ENCODE data around the gene ILF2. TPM values are rescaled to one million over a fixed set of nuclear protein-coding genes. Genes with fewer than 3 reads are reported as not detected.

Gene ILF2
- polyA plus RNA-seq, 1 experiment = 182 TPM

- DNase-seq (ENCODE audit: low read depth) = no peak
- Histone ChIP-seq H3K36me3 (ENCODE audit: control insufficient read depth, insufficient read depth, low read length) (no peaks in the 10 kb centered on the region), H3K4me3 (ENCODE audit: low read depth, low read length) (no peak overlapping the region), H3K27me3 (ENCODE audit: control insufficient read depth, insufficient read depth, low read length) (peaks cover 28% of the 10 kb centered on the region)
- ChIA-PET CTCF (interaction anchor here (0.8 kb wide), 1 partner anchor 10 kb away, joined by 3 read pairs; no protein-coding TSS in a partner anchor), POLR2A (no interaction called here)
- TF ChIP-seq, protein P1, sequence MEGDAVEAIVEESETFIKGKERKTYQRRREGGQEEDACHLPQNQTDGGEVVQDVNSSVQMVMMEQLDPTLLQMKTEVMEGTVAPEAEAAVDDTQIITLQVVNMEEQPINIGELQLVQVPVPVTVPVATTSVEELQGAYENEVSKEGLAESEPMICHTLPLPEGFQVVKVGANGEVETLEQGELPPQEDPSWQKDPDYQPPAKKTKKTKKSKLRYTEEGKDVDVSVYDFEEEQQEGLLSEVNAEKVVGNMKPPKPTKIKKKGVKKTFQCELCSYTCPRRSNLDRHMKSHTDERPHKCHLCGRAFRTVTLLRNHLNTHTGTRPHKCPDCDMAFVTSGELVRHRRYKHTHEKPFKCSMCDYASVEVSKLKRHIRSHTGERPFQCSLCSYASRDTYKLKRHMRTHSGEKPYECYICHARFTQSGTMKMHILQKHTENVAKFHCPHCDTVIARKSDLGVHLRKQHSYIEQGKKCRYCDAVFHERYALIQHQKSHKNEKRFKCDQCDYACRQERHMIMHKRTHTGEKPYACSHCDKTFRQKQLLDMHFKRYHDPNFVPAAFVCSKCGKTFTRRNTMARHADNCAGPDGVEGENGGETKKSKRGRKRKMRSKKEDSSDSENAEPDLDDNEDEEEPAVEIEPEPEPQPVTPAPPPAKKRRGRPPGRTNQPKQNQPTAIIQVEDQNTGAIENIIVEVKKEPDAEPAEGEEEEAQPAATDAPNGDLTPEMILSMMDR (IDR thresholded peaks at IDR 0.05; ENCODE audit: insufficient read depth, low read depth, low read length) = no peak
Observed at GRCh38 chr1:153685544-153686340, 14.9 kb upstream of the ILF2 start.

DNA sequence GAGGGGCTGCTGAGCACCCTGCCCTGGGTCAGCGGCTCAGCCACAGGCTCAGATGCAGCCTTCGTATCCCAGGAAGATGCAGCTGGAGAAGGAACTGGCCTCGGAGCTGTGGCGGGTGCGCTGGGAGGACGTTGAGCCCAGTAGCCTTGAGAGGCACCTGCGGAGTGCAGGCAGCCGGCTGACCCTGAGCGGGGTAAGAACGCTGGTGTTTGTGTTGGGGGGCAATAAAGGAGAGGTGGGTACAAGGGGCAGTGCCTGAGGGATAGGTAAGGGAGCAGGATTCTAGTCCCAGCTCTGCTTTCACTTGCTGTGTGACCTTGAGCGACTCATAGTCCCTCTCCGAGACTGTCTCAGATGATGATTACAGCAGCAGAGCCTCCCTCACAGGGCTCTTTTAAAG is 14.1 kb upstream of the ILF2 start:
- TF ChIP-seq, protein P1 (IDR thresholded peaks at IDR 0.05; ENCODE audit: insufficient read depth, low read depth, low read length) = no peak
- Histone ChIP-seq H3K4me3 (ENCODE audit: low read depth, low read length) (no peak overlapping the region), H3K36me3 (ENCODE audit: control insufficient read depth, insufficient read depth, low read length) (no peaks in the 10 kb centered on the region), H3K27me3 (ENCODE audit: control insufficient read depth, insufficient read depth, low read length) (peaks cover 34% of the 10 kb centered on the region)
- ChIA-PET POLR2A (no interaction called here), CTCF (interaction anchor here (0.6 kb wide), 1 partner anchor 19 kb away, joined by 5 read pairs; no protein-coding TSS in a partner anchor)
- no peak for DNase-seq (ENCODE audit: low read depth)

DNA sequence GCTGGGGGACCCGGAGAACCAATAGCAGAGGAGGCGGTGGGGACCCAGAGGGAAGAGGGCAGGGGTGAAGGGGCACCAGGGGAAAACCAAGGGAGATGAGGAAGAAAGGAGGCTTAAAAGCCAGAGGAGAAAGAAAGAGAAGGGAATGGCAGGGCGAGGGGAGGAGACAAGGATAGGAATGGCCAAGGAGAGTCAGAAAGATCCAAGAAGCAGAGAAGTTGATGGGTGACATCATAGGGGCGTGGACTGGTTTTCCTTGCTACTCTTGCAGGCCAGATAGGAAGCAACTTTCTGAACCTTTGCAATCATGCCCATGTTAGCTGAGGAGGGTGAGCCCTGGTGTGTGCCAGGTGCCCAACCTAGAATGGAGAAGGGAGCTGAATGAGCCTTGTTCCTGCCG is 13.1 kb upstream of the ILF2 start:
- H3K36me3 ChIP-seq (ENCODE audit: control insufficient read depth, insufficient read depth, low read length) = no peaks in the 10 kb centered on the region
- H3K4me3 ChIP-seq (ENCODE audit: low read depth, low read length) = no peak overlapping the region
- ChIA-PET CTCF (no interaction called here), POLR2A (no interaction called here)
- DNase-seq (ENCODE audit: low read depth) = no peak
- TF ChIP-seq, protein P1 (IDR thresholded peaks at IDR 0.05; ENCODE audit: insufficient read depth, low read depth, low read length) = no peak
- peaks cover 42% of the 10 kb centered on the region for H3K27me3 ChIP-seq (ENCODE audit: control insufficient read depth, insufficient read depth, low read length)

DNA sequence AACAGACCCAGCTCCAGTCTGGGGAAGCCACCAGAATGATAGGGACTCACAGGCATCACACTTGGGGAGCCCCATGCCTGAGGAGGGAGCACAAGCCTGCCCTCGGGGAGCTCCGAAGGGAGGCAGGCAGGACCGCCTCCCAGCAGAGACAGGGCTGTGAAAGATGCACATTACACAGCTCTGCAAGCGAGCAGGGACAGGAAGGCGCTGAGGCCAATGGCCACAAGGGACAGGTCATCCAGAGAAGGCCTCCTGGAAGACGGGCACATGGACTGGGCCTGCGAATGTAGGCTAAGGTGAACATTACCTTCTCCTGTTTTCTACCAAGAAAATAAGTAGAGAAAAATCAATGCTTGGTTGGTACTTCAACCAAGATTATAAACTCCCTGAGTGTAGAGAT is 11.9 kb upstream of the ILF2 start:
- no peaks in the 10 kb centered on the region for H3K36me3 ChIP-seq (ENCODE audit: control insufficient read depth, insufficient read depth, low read length)
- H3K4me3 ChIP-seq (ENCODE audit: low read depth, low read length) = no peak overlapping the region
- no peak for DNase-seq (ENCODE audit: low read depth)
- ChIA-PET CTCF (no interaction called here), POLR2A (no interaction called here)
- TF ChIP-seq, protein P1 (IDR thresholded peaks at IDR 0.05; ENCODE audit: insufficient read depth, low read depth, low read length) = no peak
- H3K27me3 ChIP-seq (ENCODE audit: control insufficient read depth, insufficient read depth, low read length) = peaks cover 52% of the 10 kb centered on the region

DNA sequence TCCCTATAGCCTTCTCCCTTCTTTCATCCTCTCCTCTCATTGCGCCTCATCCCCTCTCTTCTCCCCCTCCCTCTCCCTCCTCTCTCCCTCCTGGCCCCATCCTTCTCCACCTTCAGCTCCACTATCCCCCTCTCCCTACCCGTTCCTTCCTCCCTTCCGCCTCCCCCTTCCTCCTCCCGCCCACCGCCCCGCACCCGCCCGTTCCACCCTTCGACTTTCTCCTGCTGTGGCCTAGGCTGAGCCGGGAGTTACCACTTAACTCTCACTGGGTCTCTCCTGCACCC is 9.3 kb upstream of the ILF2 start:
- H3K27me3 ChIP-seq (ENCODE audit: control insufficient read depth, insufficient read depth, low read length) = peaks cover 43% of the 10 kb centered on the region
- CTCF ChIA-PET = interaction anchor here (0.8 to 1.7 kb wide), 7 partner anchors 9 to 307 kb away, joined by 3 to 5 read pairs (median 3); partner anchors contain the start of genes ILF2 and RAB13
- TF ChIP-seq, protein P1 (IDR thresholded peaks at IDR 0.05; ENCODE audit: insufficient read depth, low read depth, low read length) = no peak

More for the DNA sequence above, 9.3 kb upstream of the ILF2 start:
- Histone ChIP-seq H3K36me3 (ENCODE audit: control insufficient read depth, insufficient read depth, low read length) (no peaks in the 10 kb centered on the region), H3K4me3 (ENCODE audit: low read depth, low read length) (no peak overlapping the region)
- POLR2A ChIA-PET = no interaction called here
- no peak for DNase-seq (ENCODE audit: low read depth)

All from BJ (cell line).